HG03064 (cell line): ENCODE measurements around the gene ARHGAP9.
"Not testable (repeated sequence)": the region's sequence is repeated elsewhere in the genome, so short reads cannot be mapped to it uniquely, and the experiment has no call there.

Experiments used
- ATAC-seq: cut with Tn5 transposase; IDR thresholded peaks from one replicate; pipeline ENCODE4 v1.9.1; 2021; ENCODE audit warnings: low read depth; ENCODE audit not compliant: unreplicated experiment

Gene ARHGAP9

DNA sequence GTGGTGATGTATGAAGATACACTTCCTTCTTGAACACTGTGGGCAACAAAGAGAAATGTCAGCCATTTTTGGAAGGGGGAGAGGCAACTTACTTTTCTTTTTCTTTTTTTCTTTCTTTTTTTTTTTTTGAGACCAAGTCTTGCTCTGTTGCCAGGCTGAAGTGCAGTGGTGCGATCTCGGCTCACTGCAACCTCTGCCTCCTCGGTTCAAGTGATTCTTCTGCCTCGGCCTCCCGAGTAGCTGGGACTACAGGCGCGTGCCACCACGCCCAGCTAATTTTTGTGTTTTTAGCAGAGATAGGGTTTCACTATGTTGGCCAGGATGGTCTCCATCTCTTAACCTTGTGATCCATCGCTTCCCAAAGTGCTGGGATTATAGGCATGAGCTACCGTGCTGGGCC, 38.1 kb upstream of the ARHGAP9 start:
- not testable (repeated sequence) for ATAC-seq

- no peak for ATAC-seq
Measured at GRCh38 chr12:57517187-57517586, 37.5 kb upstream of the ARHGAP9 start.

- no peak for ATAC-seq
Measured at GRCh38 chr12:57516617-57517153, 37.0 kb upstream of the ARHGAP9 start.

GRCh38 chr12:57515934-57516541, 36.4 kb upstream of the ARHGAP9 start:
- ATAC-seq = no peak

- ATAC-seq = no peak
Measured at GRCh38 chr12:57515408-57515933, 35.8 kb upstream of the ARHGAP9 start.

DNA sequence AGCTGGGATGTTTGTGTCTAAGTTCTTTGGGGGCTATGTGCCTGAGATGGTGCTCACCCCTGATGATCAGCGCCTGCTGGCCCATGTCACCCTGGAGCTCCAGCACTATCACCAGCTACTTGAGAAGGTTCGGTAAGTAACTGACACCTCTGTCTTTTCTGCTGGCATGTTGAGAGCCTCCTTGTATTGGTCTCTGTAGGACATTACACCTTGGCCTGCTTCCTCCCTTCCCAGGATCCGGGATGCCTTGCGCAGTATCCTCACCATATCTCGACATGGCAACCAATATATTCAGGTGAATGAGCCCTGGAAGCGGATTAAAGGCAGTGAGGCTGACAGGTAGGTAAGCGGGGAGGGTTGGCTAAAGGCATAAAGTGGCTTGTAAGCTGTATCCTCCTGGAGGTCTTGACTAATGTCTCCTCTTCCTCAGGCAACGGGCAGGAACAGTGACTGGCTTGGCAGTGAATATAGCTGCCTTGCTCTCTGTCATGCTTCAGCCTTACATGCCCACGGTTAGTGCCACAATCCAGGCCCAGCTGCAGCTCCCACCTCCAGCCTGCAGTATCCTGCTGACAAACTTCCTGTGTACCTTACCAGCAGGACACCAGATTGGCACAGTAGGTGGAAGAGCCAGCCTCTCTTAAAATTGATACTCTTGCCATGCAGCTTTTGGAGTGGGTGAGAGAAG, 35.2 kb upstream of the ARHGAP9 start:
- no peak for ATAC-seq

- not testable (repeated sequence) for ATAC-seq
Measured at GRCh38 chr12:57514246-57514645, 34.6 kb upstream of the ARHGAP9 start.

- ATAC-seq = not testable (repeated sequence)
Measured at GRCh38 chr12:57513677-57514076, 34.0 kb upstream of the ARHGAP9 start.

DNA sequence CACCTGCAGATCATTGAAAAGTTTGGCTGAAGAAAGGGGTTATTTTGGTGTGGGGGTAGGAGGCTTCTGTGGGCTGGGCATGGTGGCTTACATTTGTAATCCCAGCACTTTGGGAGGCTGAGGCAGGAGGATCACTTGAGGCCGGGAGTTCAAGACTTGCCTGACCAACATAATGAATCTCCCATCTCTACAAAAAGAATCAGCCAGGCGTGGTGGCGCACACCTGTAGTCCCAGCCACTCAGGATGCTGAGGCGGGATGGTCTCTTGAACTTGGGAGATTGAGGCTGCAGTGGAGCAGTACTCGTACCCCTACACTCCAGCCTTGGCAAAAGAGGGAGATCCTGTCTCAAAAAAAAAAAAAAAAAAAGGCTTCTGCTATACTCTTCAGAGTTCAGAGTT, 33.6 kb upstream of the ARHGAP9 start:
- no peak for ATAC-seq

- no peak for ATAC-seq
Measured at GRCh38 chr12:57512665-57513064, 33.0 kb upstream of the ARHGAP9 start.

DNA sequence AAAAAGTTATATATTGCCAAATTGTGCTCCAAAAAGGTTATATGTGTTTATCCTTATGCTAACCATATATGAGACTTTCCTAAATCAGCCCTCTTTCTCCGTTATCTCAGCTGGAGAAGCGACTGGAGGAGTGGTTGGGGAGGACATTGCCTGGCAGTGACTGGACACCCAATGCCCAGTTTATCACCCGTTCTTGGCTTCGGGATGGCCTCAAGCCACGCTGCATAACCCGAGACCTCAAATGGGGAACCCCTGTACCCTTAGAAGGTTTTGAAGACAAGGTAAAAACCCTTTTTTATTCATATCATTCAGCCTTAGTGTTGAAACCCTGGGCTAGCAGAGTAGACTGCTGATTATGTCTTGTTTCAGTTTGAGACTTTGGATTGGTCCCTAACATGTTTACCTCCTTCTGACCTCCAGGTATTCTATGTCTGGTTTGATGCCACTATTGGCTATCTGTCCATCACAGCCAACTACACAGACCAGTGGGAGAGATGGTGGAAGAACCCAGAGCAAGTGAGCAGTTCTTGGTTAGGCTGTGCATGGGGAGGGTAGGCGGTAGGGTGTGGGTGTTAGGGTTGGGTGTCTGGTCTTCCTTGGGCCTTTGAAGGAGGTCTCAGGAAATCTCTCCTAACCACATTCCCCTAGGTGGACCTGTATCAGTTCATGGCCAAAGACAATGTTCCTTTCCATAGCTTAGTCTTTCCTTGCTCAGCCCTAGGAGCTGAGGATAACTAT, 32.1 kb upstream of the ARHGAP9 start:
- ATAC-seq = no peak

DNA sequence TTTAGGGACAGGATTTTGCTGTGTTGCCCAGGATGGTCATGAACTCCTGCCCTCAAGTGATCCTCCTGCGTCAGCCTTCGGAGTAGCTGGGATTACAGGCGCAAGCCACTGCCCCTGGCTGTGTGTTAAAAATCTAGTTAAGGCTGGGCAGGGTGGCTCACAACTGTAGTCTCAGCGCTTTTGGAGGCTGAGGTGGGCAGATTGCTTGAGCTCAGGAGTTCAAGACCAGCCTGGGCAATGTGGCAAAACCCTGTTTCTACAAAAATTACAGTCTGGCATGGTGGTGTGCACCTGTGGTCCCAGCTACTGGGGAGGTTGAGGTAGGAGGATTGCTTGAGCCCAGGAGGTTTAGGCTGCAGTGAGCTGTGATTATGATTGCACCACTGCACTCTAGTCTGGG, 31.5 kb upstream of the ARHGAP9 start:
- ATAC-seq = no peak

DNA sequence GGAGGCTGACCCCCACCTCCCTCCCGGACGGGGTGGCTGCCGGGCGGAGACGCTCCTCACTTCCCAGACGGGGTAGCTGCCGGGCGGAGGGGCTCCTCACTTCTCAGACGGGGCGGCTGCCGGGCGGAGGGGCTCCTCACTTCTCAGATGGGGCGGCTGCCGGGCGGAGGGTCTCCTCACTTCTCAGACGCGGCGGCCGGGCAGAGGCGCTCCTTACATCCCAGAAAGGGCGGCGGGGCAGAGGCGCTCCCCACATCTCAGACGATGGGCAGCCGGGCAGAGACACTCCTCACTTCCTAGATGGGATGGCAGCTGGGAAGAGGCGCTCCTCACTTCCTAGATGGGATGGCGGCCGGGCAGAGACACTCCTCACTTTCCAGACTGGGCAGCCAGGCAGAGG, 28.1 kb upstream of the ARHGAP9 start:
- ATAC-seq = not testable (repeated sequence)

DNA sequence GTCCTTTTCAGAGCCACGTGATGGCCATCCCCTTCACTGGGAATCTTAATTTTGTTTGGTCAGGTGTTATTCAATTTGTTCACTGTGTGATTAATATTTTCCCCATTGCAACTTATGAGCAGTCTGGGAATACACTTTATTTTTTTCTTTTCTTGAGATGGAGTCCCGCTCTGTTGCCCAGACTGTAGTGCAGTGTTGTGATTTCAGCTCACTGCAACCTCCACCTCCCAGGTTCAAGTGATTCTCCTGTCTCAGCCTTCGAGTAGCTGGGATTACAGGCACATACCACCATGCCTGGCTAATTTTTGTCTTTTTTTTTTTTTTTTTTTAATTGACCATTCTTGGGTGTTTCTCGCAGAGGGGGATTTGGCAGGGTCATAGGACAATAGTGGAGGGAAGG, 26.9 kb upstream of the ARHGAP9 start:
- not testable (repeated sequence) for ATAC-seq

GRCh38 chr12:57502311-57502969, 22.8 kb upstream of the ARHGAP9 start:
- ATAC-seq = not testable (repeated sequence)

GRCh38 chr12:57500213-57500612, 20.5 kb upstream of the ARHGAP9 start:
- ATAC-seq = no peak

GRCh38 chr12:57498571-57498970, 18.9 kb upstream of the ARHGAP9 start:
- no peak for ATAC-seq

GRCh38 chr12:57498132-57498502, 18.5 kb upstream of the ARHGAP9 start:
- ATAC-seq = no peak

GRCh38 chr12:57497223-57498131, 17.8 kb upstream of the ARHGAP9 start:
- no peak for ATAC-seq

DNA sequence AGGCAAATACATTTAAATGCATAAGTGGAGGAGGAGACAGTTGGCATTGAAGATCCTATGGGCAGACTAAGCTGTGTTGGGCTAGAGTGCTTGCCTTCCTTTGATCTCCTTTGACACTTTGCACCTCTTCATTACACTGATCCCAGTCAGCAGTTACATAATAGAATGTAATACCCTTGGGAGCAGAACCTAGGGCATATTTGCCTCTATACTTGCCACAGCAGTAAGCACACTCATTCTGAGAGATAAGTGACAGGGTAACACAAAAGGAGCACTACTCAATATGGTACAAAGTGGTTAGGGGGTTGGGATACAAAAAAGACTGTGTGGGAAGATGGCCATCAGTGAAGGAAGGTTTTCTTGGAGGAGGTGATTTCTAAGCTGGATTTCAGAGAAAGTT, 17.2 kb upstream of the ARHGAP9 start:
- ATAC-seq = no peak
